ENCODE data around the gene SPATA20. TPM values are rescaled to one million over a fixed set of nuclear protein-coding genes. Genes with fewer than 3 reads are reported as not detected.

SPATA20 gene
- total and polyA plus RNA-seq, 2 donors (not counting 3 experiments of a cell fraction or from before 2014, with no cell fraction given) = 42.3 to 51.5 TPM

DNA sequence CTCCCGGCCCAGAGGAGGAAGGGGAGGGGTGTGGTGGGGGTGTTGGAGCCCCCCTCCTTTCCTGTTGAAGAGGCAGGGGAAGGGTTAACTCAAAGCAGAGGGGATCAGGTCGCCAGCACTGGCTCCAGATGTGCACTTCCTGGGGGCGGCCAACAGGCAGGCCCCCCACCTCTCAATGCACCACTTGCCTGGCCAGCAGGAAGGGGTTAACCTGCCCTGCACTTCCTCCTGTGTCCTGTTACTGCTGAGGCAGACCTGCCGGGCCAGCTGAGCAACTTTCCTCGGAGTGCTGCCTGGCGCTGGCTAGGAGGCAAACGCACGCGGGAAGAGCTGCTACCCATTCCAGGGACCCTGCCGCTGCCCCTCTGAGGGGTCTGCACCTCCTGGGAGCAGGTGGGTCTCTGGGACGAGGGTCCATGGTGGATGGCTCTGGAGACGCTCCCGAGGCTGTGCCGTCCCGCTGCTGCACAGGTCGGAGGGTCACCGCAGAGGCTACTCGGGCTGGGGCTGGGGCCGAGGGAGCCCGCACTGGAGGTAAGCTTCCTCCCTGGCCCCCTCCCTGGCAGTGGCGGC lies 14.4 kb upstream of the SPATA20 start, which contains the start of gene EPN3:
Gene EPN3, plus strand, starts transcription at position 284 of the 573 bp plus-strand sequence. CDS start 3,822 bp downstream, outside the sequence.
- CTCF ChIA-PET = no interaction called here
- no peaks in the 10 kb centered on the region for H3K4me1 ChIP-seq (ENCODE audit: control insufficient read depth, extremely low read depth, insufficient read depth, low read length)
- H3K27ac ChIP-seq (ENCODE audit: insufficient read depth, low read depth, low read length) = no peak within 1 kb of the TSS
- H4K20me1 ChIP-seq (replicated peaks; ENCODE audit: control insufficient read depth, extremely low read depth, insufficient read depth, low read length) = no peaks in the 10 kb centered on the region
- H3K79me2 ChIP-seq (ENCODE audit: control insufficient read depth, insufficient read depth, low read length) = no peaks in the 10 kb centered on the region
- no peaks in the 10 kb centered on the region for H3K9me3 ChIP-seq (replicated peaks; ENCODE audit: control insufficient read depth, insufficient read depth, low read length)
- dilution Hi-C loops (cut with MboI; ENCODE audit: extremely low pct_ligation_motif_present, low sequenced_read_pairs) = no loop called here
- POLR2A ChIA-PET = no interaction called here
- H3K9me1 ChIP-seq (replicated peaks; ENCODE audit: control insufficient read depth, extremely low read depth, insufficient read depth, low read length) = no peaks in the 10 kb centered on the region
- peaks cover 13 to 30% of the 10 kb centered on the region in 2 experiments for H3K27me3 ChIP-seq (ENCODE audit: control insufficient read depth in 2 of 2, insufficient read depth in 2 of 2, low read length in 2 of 2)
- DNase-seq (ENCODE audit: low read depth, low spot score) = no peak
- no peak within 1 kb of the TSS for H3K9ac ChIP-seq (replicated peaks; ENCODE audit: extremely low read depth, insufficient read depth, low read length)
- no TSS peak for BruUV-seq (replicated peaks)
- FAIRE-seq = no peak
- no peak within 1 kb of the TSS for H2AFZ ChIP-seq (ENCODE audit: low read depth, low read length)
- H3K4me3 ChIP-seq (replicated peaks in 1 of 3; ENCODE audit: insufficient read depth in 1 of 3, low read depth in 1 of 3, low read length in 3 of 3) = no peak within 1 kb of the TSS
- no peaks in the 10 kb centered on the region for H3K36me3 ChIP-seq (ENCODE audit: control insufficient read depth in 2 of 2, extremely low read depth in 1 of 2, insufficient read depth in 2 of 2, low read length in 2 of 2)
- TF ChIP-seq JUN (IDR thresholded peaks at IDR 0.05; ENCODE audit: borderline replicate concordance, insufficient read depth, insufficient read length, low read depth) (no peak), GATA2 (IDR thresholded peaks at IDR 0.05; ENCODE audit: insufficient read depth, insufficient read length, low read depth, low read length) (no peak), FOS (IDR thresholded peaks at IDR 0.05; ENCODE audit: borderline replicate concordance, insufficient read depth, low read length) (no peak), POLR2AphosphoS5 (IDR thresholded peaks at IDR 0.05; ENCODE audit: insufficient read depth, low read depth, low read length) (no peak), EZH2 (IDR thresholded peaks at IDR 0.05; ENCODE audit: borderline replicate concordance, low read depth, low read length, severe bottlenecking) (no peak), MYC (IDR thresholded peaks at IDR 0.05; ENCODE audit: low read depth, low read length) (no peak)
- TF ChIP-seq, protein P1, sequence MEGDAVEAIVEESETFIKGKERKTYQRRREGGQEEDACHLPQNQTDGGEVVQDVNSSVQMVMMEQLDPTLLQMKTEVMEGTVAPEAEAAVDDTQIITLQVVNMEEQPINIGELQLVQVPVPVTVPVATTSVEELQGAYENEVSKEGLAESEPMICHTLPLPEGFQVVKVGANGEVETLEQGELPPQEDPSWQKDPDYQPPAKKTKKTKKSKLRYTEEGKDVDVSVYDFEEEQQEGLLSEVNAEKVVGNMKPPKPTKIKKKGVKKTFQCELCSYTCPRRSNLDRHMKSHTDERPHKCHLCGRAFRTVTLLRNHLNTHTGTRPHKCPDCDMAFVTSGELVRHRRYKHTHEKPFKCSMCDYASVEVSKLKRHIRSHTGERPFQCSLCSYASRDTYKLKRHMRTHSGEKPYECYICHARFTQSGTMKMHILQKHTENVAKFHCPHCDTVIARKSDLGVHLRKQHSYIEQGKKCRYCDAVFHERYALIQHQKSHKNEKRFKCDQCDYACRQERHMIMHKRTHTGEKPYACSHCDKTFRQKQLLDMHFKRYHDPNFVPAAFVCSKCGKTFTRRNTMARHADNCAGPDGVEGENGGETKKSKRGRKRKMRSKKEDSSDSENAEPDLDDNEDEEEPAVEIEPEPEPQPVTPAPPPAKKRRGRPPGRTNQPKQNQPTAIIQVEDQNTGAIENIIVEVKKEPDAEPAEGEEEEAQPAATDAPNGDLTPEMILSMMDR (IDR thresholded peaks at IDR 0.05; ENCODE audit: extremely low read depth in 1 of 2, insufficient read depth in 1 of 2, low read depth in 1 of 2, low read length in 2 of 2) = no peak
- intact Hi-C loops (cut with micrococcal nuclease) = no loop called here
- no peak within 1 kb of the TSS for H3K4me2 ChIP-seq (ENCODE audit: insufficient read depth, low read length)

Measured in endothelial cell of umbilical vein (primary cell).